Naive thymus-derived CD4-positive, alpha-beta T cell (primary cell): ENCODE data around the gene MLF1. TPM values are rescaled to one million over a fixed set of nuclear protein-coding genes. Genes with fewer than 3 reads are reported as not detected.

ENCODE experiments used
- ATAC-seq: fragments of 150-1000 bp; cut with Tn5 transposase; 2 replicates; pipeline ENCODE4 v1.10.0; 2021; ENCODE audit warnings: mild to moderate bottlenecking, moderate library complexity
- CTCF ChIA-PET: fragments of 350-600 bp; sonication (Branson Sonifier 250); formaldehyde crosslinking; loops from one replicate; lab custom pipeline; 2021; ENCODE audit warnings: antibody characterized with exemption; lab: Charles Lee
- POLR2A ChIA-PET: fragments of 350-600 bp; sonication (Branson Sonifier 250); formaldehyde crosslinking; loops from one replicate; lab custom pipeline; 2021; ENCODE audit warnings: antibody characterized with exemption, inconsistent platforms; lab: Charles Lee
- DNase-seq, 9 donors: peaks; one replicate each; pipeline versions ENCODE4 v3.0.0 to v3.0.0-alpha.2; 2020 to 2022; ENCODE audit warnings: mixed read lengths in 1 of 9
- H3K27ac ChIP-seq: one replicate; pipeline ENCODE4 v1.7.0; 2013; ENCODE audit warnings: mild to moderate bottlenecking, low read depth, low read length, moderate library complexity
- H3K27me3 ChIP-seq, 2 donors: one replicate each; pipeline ENCODE4 v1.7.0; 2013; ENCODE audit warnings: low read length in 2 of 2, mild to moderate bottlenecking in 2 of 2, moderate library complexity in 2 of 2; ENCODE audit not compliant: control insufficient read depth in 2 of 2, insufficient read depth in 2 of 2
- H3K36me3 ChIP-seq, 3 experiments: 1 replicate in 2 of 3; 2 replicates in 1 of 3; pipeline ENCODE4 v1.7.0; 2013; ENCODE audit warnings: low read length in 3 of 3, mild to moderate bottlenecking in 3 of 3, moderate library complexity in 1 of 3; ENCODE audit not compliant: insufficient read depth in 3 of 3, control insufficient read depth in 2 of 3
- H3K4me1 ChIP-seq, 2 donors: one replicate each; pipeline ENCODE4 v1.7.0; 2013; ENCODE audit warnings: low read length in 2 of 2, mild to moderate bottlenecking in 2 of 2, moderate library complexity in 1 of 2; ENCODE audit not compliant: control insufficient read depth in 2 of 2, insufficient read depth in 2 of 2
- H3K4me3 ChIP-seq: 2 replicates; pipeline ENCODE4 v1.7.0; 2013; ENCODE audit warnings: mild to moderate bottlenecking, low read length
- H3K9me3 ChIP-seq, 3 experiments: 1 replicate in 2 of 3; 2 replicates in 1 of 3; pipeline ENCODE4 v1.7.0; 2013; ENCODE audit warnings: low read length in 3 of 3; ENCODE audit not compliant: control insufficient read depth in 2 of 3
- H3K27ac Mint-ChIP-seq, 9 donors: one replicate each; pipeline ENCODE4 v1.8.0; 2020 to 2022; ENCODE audit warnings: mixed read lengths in 9 of 9, mild to moderate bottlenecking in 8 of 9, moderate library complexity in 5 of 9, inconsistent platforms in 2 of 9
- H3K27me3 Mint-ChIP-seq, 5 donors: one replicate each; pipeline ENCODE4 v1.8.0; 2021 to 2022; ENCODE audit warnings: mixed read lengths in 5 of 5, mild to moderate bottlenecking in 1 of 5
- H3K36me3 Mint-ChIP-seq, 5 donors: one replicate each; pipeline ENCODE4 v1.8.0; 2020 to 2022; ENCODE audit warnings: mixed read lengths in 5 of 5, mild to moderate bottlenecking in 3 of 5, inconsistent platforms in 1 of 5
- H3K4me1 Mint-ChIP-seq, 7 donors: one replicate each; pipeline ENCODE4 v1.8.0; 2020 to 2022; ENCODE audit warnings: mixed read lengths in 7 of 7, mild to moderate bottlenecking in 3 of 7, inconsistent platforms in 1 of 7
- H3K4me3 Mint-ChIP-seq, 10 donors: one replicate each; pipeline ENCODE4 v1.8.0; 2020 to 2022; ENCODE audit warnings: mild to moderate bottlenecking in 10 of 10, mixed read lengths in 10 of 10, moderate library complexity in 6 of 10, inconsistent platforms in 2 of 10
- H3K9me3 Mint-ChIP-seq, 11 donors: one replicate each; pipeline ENCODE4 v1.8.0; 2020 to 2022; ENCODE audit warnings: mixed read lengths in 11 of 11, mild to moderate bottlenecking in 4 of 11, inconsistent platforms in 1 of 11, moderate library complexity in 1 of 11
- intact Hi-C, 2 donors: fragments of 100-400 bp; cut with micrococcal nuclease; formaldehyde crosslinking; loops; one replicate each; pipeline ENCODE4 v1.15.1; 2023
- polyA plus RNA-seq, 2 donors: library from polyadenylated mRNA; unstranded; fragments of 300-500 nt; fragmentation: Illumina TruSeq; gene quantifications; one replicate each; pipeline ENCODE4 v1.2.3, GENCODE V29; 2021
- total RNA-seq, 6 experiments: library from RNA in 5 of 6; stranded (reverse) in 5 of 6; gene quantifications; 1 replicate in 5 of 6; 2 replicates in 1 of 6; pipeline ENCODE4 v1.2.3 and lab custom pipeline; 2021 to 2026

MLF1 gene
- total and polyA plus RNA-seq, 7 experiments from 2014 or later, result 0.56 to 3.6 (median 0.85) TPM; not detected in 2

DNA sequence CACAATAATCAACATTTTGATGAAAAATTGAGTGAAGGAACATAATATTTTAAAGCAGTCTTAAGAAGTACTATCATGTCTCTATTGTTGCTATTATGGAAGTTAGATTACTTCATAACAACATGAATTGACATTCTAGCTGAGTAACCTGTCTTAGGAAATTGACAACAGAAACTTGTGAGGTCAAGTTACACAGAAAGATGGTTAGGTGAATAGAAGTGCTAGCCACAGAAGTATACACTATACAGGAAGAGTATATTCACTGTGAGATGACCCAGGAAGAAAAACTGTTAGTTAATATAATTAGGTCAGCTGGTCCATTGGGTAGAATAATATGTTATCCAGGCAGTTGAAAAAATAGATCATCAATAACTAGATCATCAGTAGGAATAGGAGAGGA, 31.2 kb downstream of the MLF1 start:
- ChIA-PET POLR2A (no interaction called here), CTCF (no interaction called here)
- H3K36me3 Mint-ChIP-seq, result no peaks in the 10 kb centered on the region
- H3K27me3 Mint-ChIP-seq, result peaks cover 0 to 7% (median 0%) of the 10 kb centered on the region in 5 donors
- H3K4me3 Mint-ChIP-seq, result no peak overlapping the region
- no peak for ATAC-seq
- H3K9me3 ChIP-seq, result no peaks in the 10 kb centered on the region
- H3K27me3 ChIP-seq, result no peaks in the 10 kb centered on the region
- no peaks in the 10 kb centered on the region for H3K4me1 ChIP-seq
- intact Hi-C loops, result no loop called here
- no peak overlapping the region for H3K27ac ChIP-seq
- H3K27ac Mint-ChIP-seq, result no peak overlapping the region
- no peaks in the 10 kb centered on the region for H3K36me3 ChIP-seq
- H3K4me3 ChIP-seq, result no peak overlapping the region
- DNase-seq, result no peak
- H3K9me3 Mint-ChIP-seq, result no peaks in the 10 kb centered on the region
- no peaks in the 10 kb centered on the region for H3K4me1 Mint-ChIP-seq

DNA sequence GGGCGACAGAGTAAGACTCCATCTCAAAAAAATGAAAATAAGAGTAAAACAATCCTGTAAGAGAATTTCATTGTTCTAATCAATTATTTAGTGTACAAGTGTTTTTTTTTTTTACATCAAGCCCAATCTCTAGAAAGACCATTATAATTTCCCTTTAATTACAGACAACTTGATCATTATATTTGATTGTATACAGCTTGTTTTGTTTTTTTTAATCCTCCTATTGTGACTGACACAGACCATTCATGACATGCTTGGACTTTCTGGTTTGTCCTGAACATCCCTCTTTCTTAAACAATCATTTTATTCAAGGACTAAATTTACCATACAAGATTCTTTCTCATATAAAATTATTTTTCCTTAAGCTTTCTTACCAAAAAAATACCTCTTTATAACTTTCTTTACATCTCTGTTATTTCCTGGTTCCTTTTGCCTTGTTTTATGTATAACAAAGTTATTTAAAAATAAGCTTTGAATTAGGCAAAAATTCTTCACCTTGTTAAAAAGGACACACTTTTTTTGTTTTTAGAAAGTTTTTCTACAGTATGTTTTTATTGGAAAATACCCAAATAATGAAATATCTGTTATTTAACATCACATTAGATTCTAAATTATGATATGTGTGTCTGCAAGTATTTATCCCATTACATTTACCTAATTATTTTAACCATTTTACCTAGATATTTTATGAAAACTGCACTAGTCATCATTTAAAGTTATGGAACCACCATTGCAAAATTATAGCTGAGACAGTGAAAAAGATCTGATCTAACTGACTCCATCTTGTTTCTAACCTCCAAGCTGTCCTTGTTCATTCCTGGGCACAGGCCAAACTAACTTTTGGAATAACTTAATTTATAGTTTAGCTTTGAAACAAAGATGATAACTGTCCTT, 47.2 kb downstream of the MLF1 start:
- H3K27ac Mint-ChIP-seq, result no peak overlapping the region
- POLR2A ChIA-PET, result no interaction called here
- H3K4me3 ChIP-seq, result no peak overlapping the region
- intact Hi-C loops, result no loop called here
- H3K9me3 ChIP-seq, result peaks cover 0 to 8% (median 0%) of the 10 kb centered on the region in 3 experiments
- H3K36me3 Mint-ChIP-seq, result peaks cover 0 to 6% (median 0%) of the 10 kb centered on the region in 5 donors
- H3K4me1 ChIP-seq, result no peaks in the 10 kb centered on the region
- H3K4me3 Mint-ChIP-seq, result no peak overlapping the region
- no peak for DNase-seq
- CTCF ChIA-PET, result no interaction called here
- no peak for ATAC-seq
- peaks cover 0 to 60% (median 14%) of the 10 kb centered on the region in 11 donors for H3K9me3 Mint-ChIP-seq
- H3K4me1 Mint-ChIP-seq, result no peaks in the 10 kb centered on the region
- H3K27ac ChIP-seq, result no peak overlapping the region
- H3K27me3 Mint-ChIP-seq, result peaks cover 0 to 44% (median 19%) of the 10 kb centered on the region in 5 donors
- H3K27me3 ChIP-seq, result no peaks in the 10 kb centered on the region
- H3K36me3 ChIP-seq, result no peaks in the 10 kb centered on the region

DNA sequence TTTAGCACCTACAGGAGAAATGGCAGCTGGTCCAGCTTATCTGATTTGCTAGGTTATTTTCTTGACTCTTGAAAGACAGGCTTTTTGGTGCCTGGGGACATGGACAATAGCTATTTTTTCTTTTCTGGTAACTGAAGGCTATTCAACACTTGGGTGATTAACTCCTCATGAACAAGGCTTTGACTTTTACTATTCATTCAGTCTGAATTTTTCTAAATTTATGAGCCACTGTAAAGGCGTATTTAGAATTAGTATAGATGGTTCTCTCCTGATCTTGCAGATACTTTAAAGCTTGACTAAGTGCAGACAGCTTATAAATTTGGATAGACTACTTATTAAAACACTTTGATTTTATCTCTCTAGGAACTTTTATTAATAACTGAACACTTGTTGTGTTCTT, 54.9 kb downstream of the MLF1 start:
- peaks cover 0 to 16% (median 6%) of the 10 kb centered on the region in 11 donors for H3K9me3 Mint-ChIP-seq
- Histone ChIP-seq H3K27ac (no peak overlapping the region), H3K27me3 (no peaks in the 10 kb centered on the region), H3K4me1 (no peaks in the 10 kb centered on the region), H3K9me3 (no peaks in the 10 kb centered on the region), H3K36me3 (no peaks in the 10 kb centered on the region), H3K4me3 (no peak overlapping the region)
- H3K27me3 Mint-ChIP-seq, result peaks cover 0 to 32% (median 25%) of the 10 kb centered on the region in 5 donors
- DNase-seq (no peak), ATAC-seq (no peak)
- intact Hi-C loops, result no loop called here
- CTCF ChIA-PET, result no interaction called here
- H3K36me3 Mint-ChIP-seq, result no peaks in the 10 kb centered on the region
- POLR2A ChIA-PET, result no interaction called here
- no peak overlapping the region for H3K4me3 Mint-ChIP-seq
- H3K4me1 Mint-ChIP-seq, result no peaks in the 10 kb centered on the region
- H3K27ac Mint-ChIP-seq, result no peak overlapping the region

DNA sequence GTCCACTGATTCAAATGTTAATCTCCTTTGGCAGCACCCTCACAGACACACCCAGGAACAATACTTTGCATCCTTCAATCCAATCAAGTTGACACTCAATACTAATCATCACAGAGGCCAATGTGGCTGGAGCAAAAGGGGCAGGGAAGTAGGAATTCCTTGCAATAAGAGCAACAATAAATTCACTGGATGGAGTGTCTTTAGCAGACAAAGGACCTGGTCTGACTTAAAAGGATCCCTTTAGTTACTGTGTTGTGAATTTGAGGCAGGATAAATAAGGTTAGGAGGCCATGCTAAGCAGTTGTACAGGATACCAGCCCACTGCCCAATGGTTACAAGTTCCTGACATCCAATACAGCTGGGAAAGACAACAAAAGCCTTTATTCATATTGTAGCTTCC, 61.0 kb downstream of the MLF1 start:
- Histone ChIP-seq H3K4me3 (no peak overlapping the region), H3K9me3 (no peaks in the 10 kb centered on the region), H3K36me3 (no peaks in the 10 kb centered on the region), H3K4me1 (no peaks in the 10 kb centered on the region), H3K27ac (no peak overlapping the region), H3K27me3 (no peaks in the 10 kb centered on the region)
- ChIA-PET CTCF (interaction anchor here (2.0 kb wide), 1 partner anchor 12 kb away, joined by 13 read pairs; the partner anchor contains the start of gene GFM1), POLR2A (no interaction called here)
- H3K4me3 Mint-ChIP-seq, result no peak overlapping the region
- H3K4me1 Mint-ChIP-seq, result no peaks in the 10 kb centered on the region
- H3K27me3 Mint-ChIP-seq, result peaks cover 3 to 35% (median 29%) of the 10 kb centered on the region in 5 donors
- H3K36me3 Mint-ChIP-seq, result no peaks in the 10 kb centered on the region
- intact Hi-C loops, result no loop called here
- peaks cover 0 to 4% (median 0%) of the 10 kb centered on the region in 11 donors for H3K9me3 Mint-ChIP-seq
- ATAC-seq (no peak), DNase-seq (no peak)
- no peak overlapping the region for H3K27ac Mint-ChIP-seq

DNA sequence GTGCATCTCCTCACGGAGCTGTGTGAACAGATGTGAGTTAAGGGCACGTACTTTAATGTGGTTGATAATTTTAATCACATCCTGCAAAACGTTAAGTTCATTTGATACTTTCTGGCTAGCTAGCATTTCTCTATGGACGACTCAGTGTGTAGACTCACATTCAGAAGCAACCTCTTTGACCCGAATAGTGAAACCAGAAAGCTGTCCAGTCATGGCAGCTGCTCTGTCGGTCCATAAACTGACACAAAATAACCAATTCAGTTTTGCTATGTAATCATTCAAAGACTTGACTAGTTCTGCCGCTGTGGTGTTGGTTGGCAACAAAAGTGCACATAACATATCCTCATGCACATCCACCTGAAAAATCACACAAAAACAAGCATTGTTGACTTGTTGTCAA, 69.7 kb downstream of the MLF1 start:
- Mint-ChIP-seq H3K36me3 (no peaks in the 10 kb centered on the region), H3K4me3 (no peak overlapping the region), H3K27me3 (peaks cover 0 to 4% (median 0%) of the 10 kb centered on the region in 5 donors), H3K9me3 (peaks cover 0 to 4% (median 0%) of the 10 kb centered on the region in 11 donors), H3K27ac (no peak overlapping the region), H3K4me1 (peaks cover 0 to 31% (median 17%) of the 10 kb centered on the region in 7 donors)
- Histone ChIP-seq H3K4me1 (peaks cover 3 to 21% of the 10 kb centered on the region in 2 donors), H3K4me3 (no peak overlapping the region), H3K27ac (no peak overlapping the region), H3K36me3 (peaks cover 0 to 5% (median 0%) of the 10 kb centered on the region in 3 experiments), H3K9me3 (no peaks in the 10 kb centered on the region), H3K27me3 (no peaks in the 10 kb centered on the region)
- CTCF ChIA-PET, result no interaction called here
- ATAC-seq (no peak), DNase-seq (no peak)
- intact Hi-C loops, result loop anchor here (5.0 to 10.0 kb wide), 10 partner anchors 68 to 1966 kb away; partner anchors contain the start of genes IFT80 (in 1 of the 2), KPNA4 (in 1 of the 2), MLF1 (in 1 of the 2) and RSRC1 (in 1 of the 2)
- POLR2A ChIA-PET, result no interaction called here

DNA sequence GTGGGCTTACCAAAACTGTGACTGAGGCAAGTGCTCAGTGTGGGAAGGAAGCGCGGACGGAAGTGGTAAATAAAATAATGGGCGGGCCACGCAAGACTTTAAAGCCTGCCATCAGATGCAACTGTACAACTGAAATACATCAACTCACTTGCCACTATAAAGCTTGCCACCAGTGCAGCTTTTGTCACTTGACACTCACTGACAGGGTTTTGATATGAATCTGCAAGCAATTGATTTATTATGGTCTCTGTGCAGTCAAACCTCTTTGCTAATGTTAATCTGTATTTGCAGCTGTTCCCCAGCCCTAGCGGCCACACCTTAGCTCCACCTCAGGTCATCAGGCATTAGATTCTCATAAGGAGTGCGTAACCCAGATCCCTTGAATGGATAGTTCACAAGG, 71.0 kb downstream of the MLF1 start:
- Histone ChIP-seq H3K4me1 (peaks cover 8 to 21% of the 10 kb centered on the region in 2 donors), H3K4me3 (no peak overlapping the region), H3K9me3 (no peaks in the 10 kb centered on the region), H3K27ac (no peak overlapping the region), H3K27me3 (no peaks in the 10 kb centered on the region), H3K36me3 (peaks cover 0 to 5% (median 5%) of the 10 kb centered on the region in 3 experiments)
- H3K4me3 Mint-ChIP-seq, result no peak overlapping the region
- ChIA-PET POLR2A (interaction anchor here (1.2 kb wide), 1 partner anchor 81 kb away, joined by 3 read pairs; no protein-coding TSS in a partner anchor), CTCF (interaction anchor here (1.1 to 1.2 kb wide), 2 partner anchors 18 to 150 kb away, joined by 3 to 7 read pairs; no protein-coding TSS in a partner anchor)
- intact Hi-C loops, result loop anchor here (5.0 to 10.0 kb wide), 10 partner anchors 70 to 1967 kb away; partner anchors contain the start of genes IFT80 (in 1 of the 2), KPNA4 (in 1 of the 2), MLF1 (in 1 of the 2) and RSRC1 (in 1 of the 2)
- DNase-seq (no peak), ATAC-seq (no peak)
- no peak overlapping the region for H3K27ac Mint-ChIP-seq
- H3K9me3 Mint-ChIP-seq, result no peaks in the 10 kb centered on the region
- no peaks in the 10 kb centered on the region for H3K27me3 Mint-ChIP-seq
- peaks cover 0 to 6% (median 0%) of the 10 kb centered on the region in 5 donors for H3K36me3 Mint-ChIP-seq
- H3K4me1 Mint-ChIP-seq, result peaks cover 11 to 43% (median 28%) of the 10 kb centered on the region in 7 donors
